Epidermal melanocyte (primary cell): ENCODE data around the gene PRRG2.
"Not testable (repeated sequence)": the region's sequence is repeated elsewhere in the genome, so short reads cannot be mapped to it uniquely, and the experiment has no call there.

Source experiments
- DNase-seq: peaks from one replicate; pipeline ENCODE4 v3.0.0; 2011; ENCODE audit warnings: low spot score; ENCODE audit not compliant: insufficient read length

Gene PRRG2

GRCh38 chr19:49601482-49602038, 20.4 kb downstream of the PRRG2 start:
- no peak for DNase-seq

GRCh38 chr19:49602806-49603205, 21.7 kb downstream of the PRRG2 start:
- DNase-seq = no peak

- no peak for DNase-seq
These were observed 24.5 kb downstream of the PRRG2 start for GRCh38 chr19:49605605-49606004.

- DNase-seq = no peak
These were observed 28.5 kb downstream of the PRRG2 start for GRCh38 chr19:49609499-49610092.

GRCh38 chr19:49613374-49613773, 32.3 kb downstream of the PRRG2 start:
- no peak for DNase-seq

- DNase-seq = no peak
These were observed 33.1 kb downstream of the PRRG2 start for GRCh38 chr19:49614096-49614833.

- DNase-seq = no peak
These were observed 34.7 kb downstream of the PRRG2 start for GRCh38 chr19:49615861-49616260.

- DNase-seq = no peak
These were observed 35.4 kb downstream of the PRRG2 start for GRCh38 chr19:49616532-49616931.

GRCh38 chr19:49616945-49617344, 35.8 kb downstream of the PRRG2 start:
- no peak for DNase-seq

GRCh38 chr19:49617860-49618259, 36.7 kb downstream of the PRRG2 start:
- not testable (repeated sequence) for DNase-seq

- DNase-seq = no peak
These were observed 44.1 kb downstream of the PRRG2 start for GRCh38 chr19:49624967-49625910.

GRCh38 chr19:49626226-49626625, 45.1 kb downstream of the PRRG2 start:
- DNase-seq = no peak

- no peak for DNase-seq
These were observed 48.5 kb downstream of the PRRG2 start for GRCh38 chr19:49629659-49630058.

- no peak for DNase-seq
These were observed 50.0 kb downstream of the PRRG2 start for GRCh38 chr19:49631014-49631588.

- no peak for DNase-seq
These were observed 50.6 kb downstream of the PRRG2 start for GRCh38 chr19:49631610-49632192.

GRCh38 chr19:49632576-49632975, 51.5 kb downstream of the PRRG2 start:
- DNase-seq = no peak

GRCh38 chr19:49633273-49633672, 52.2 kb downstream of the PRRG2 start:
- not testable (repeated sequence) for DNase-seq

- DNase-seq = no peak
These were observed 54.6 kb downstream of the PRRG2 start for GRCh38 chr19:49635530-49636232.

GRCh38 chr19:49636233-49636932, 55.3 kb downstream of the PRRG2 start:
- no peak for DNase-seq
